GM03348 (cell line): ENCODE measurements around the gene RTN1.

Experiments
- DNase-seq: peaks from one replicate; pipeline ENCODE4 v3.0.0; 2012; ENCODE audit warnings: low spot score

RTN1 gene

DNA sequence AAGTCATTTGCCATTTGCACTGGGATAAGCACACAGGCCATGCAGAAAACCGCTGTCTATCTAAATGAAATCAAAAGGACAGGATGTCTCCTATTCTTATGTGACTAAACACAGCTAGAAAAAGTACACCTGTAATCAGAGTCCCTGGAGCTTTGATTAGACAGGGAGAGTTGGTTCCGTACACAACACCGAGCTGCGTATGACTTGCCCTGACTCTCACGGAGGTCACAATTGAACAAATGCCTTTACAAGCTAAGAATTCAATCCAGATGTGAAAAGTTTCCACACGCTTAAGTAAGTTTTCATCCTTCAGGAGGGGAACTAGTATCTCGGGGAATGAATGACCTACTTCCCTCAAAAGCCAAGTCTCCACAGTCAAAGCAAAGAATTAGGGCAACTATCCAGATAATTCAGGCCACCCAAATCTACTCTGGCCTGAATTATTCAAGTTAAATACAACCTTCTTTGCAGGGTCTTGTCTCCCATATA lies 67.5 kb downstream of the RTN1 start:
- no peak for DNase-seq

DNA sequence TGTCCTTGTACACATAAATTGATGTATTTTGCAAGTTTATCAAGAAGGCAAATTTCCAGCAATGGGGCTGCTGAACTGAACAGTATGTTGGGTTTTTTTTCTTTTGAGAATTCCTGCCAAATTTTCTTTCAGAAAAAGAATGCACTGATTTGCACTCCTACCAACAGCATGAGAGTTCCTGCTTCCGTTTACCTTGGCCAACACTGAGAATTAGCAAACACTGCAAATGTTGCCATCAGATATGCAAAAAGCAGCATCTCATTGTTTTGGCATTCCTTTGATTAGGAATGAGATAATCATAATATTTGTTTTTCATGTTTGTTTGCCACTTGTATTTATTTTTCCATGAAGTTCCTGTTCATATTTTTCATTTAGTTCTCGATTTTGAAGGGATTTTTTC lies 82.4 kb downstream of the RTN1 start:
- DNase-seq: no peak

DNA sequence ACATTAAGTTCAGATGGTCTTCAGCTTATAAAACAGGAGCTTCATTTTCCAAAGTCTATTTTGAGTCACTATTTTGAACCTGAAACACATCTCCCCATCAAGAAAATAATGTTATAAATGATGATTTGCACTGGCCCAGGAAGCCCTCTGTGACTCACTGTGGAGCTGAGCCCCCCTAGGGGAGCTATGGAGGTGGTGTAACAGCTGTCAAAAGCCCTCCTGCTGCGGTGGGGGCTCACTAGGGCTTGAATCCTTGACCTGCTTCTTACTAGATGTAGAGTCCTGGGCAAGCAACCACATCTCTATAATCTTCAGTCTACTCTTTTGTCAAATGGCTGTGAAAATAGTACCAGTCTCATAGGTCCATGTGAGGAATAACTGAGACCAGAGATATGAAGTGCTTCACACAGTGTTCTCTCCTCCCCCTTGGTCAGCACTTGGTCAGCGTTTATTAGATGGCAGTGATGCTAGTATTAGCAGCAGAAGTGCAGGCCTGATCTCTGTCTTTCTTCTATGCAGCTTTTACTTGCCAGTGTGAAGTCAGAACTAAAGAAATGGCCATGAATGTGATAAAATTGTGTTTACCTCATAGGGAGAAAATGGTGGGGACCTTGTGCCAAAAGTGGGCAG lies 83.4 kb downstream of the RTN1 start:
- no peak for DNase-seq

DNA sequence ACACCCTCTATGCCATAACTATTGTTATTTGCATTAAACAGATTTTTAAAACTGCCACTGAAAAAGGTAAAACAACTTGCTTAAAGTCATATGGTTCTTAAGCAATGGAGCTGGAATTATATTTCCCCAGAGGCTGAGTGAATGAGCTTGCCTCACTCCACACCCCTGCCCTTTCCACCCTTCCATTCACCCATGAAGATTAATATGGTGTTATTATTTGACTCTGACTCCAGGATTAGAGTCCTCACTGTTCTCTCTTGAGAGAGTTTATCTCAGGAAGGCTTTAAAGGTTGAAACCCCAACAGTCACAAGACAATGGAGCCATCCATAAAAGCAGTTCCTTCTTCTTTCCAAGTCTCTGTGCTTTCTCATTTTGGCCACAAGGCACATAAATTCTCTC lies 84.9 kb downstream of the RTN1 start:
- DNase-seq: no peak

DNA sequence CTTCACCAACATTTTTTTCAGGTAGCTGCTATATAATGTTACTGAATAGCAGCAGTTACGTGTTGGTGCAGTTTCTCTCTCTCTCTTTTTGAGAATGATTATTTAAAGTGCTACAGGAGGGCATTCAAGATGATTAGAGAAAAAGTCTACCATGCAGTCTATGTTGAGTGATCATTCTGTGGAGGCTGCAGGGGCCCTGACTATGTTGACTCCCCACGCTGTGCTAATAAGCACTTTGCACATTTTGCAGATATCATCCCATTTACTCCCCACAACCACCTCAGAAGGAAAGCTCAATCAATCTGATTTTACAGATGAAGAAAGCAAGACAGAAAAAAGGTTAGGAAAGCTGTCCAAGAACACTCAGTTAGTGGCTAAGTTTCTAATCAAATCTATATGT lies 87.8 kb downstream of the RTN1 start:
- DNase-seq: no peak

DNA sequence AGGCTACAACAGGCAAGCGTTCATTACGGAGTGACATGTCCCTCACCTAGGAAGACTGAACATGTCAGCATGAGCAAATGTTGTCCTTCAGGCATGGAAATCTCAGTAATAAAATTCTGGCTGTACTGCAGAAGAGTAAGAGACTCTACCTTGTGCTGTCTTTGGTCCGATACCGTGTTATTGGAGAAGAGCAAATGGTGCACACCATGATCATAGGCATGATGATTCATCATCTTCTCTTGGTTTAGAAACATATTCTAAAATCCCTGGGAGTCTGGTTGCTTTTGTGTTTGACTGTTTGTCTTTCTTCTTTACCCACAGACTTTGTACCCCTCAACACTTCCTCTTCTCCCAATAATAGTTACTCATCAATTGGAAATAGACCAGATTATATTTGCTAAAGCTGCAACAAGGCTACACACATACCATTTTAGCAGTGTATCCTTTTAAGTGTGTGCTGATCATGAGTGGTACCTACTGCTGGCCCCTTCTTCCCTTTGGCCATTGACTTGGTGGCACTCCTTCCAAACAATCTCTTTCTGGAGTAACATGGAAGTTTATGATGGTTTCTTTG lies 93.5 kb downstream of the RTN1 start:
- DNase-seq: no peak

DNA sequence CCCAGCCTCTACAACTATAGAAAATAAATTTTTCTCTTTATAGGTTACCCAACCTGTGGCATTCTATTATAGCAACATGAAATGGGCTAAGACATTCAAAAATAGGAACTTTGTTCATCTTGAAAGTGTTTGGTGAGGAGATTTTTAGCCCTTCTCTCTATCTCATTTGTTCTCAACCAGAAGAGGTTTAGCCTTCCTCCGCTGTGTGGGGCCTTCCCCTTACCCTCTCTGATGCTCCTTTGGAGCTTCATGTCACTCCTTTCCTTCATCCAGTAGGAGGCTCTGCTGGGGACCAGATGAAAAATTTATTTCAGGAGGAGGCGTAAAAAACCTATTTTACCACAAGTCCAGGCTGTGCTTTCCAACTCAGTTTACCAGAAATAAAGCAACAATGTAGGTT lies 94.1 kb downstream of the RTN1 start:
- DNase-seq: no peak

DNA sequence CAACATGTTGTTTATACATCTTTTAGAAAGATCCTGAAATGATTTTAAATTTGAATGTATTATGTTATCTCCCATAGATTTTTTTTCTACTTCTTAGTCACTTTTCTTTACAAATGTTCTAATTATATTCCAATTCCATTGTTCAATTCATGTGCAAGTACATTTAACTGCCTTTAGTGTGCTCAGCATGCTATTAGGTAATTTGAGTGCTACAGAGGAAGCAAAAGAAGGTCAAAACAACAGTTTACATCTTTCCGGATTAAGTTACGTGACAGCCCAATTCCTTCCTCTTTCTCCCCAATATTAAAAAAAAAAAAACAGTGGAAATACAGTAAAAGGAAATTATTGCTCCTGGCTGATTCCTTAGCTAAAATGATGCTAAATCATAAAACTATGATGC lies 98.3 kb downstream of the RTN1 start:
- DNase-seq: no peak

DNA sequence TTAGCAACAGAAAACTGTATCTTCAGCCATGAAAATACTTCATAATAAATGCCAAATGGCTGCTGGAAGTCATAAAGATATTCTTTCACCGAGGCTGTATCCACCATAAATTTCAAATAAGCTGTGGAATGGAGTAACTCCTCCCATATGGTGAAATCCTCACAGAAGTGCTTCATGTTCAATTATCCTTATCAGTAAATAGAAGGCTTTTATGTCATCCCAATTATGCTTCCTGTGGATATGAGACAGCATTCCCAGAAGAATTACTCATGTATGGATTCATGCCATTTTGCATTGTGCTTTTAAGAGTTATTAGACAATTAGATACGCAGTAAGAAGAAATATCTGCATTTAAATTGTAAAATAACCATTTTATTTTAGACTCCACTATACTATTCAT lies 99.0 kb downstream of the RTN1 start:
- DNase-seq: no peak

DNA sequence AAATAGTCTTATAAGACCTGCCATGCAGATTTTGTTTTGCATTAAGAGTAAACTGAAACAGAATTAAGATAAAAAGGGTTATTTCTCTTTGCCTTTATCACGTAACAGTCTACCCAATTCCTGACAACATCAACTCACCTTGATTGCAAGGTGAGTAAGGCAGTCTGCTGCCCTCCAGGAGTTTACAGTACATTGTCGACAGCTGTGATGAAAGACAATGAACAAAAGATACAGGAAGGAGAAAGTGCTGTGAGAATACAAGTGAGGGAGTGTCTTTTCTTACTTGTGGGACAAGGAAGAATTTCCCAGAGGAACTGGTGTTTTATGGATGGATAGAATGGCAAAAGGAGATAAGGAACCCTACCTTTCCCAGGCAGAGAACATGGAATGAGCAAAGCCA lies 101.0 kb downstream of the RTN1 start:
- DNase-seq: no peak

DNA sequence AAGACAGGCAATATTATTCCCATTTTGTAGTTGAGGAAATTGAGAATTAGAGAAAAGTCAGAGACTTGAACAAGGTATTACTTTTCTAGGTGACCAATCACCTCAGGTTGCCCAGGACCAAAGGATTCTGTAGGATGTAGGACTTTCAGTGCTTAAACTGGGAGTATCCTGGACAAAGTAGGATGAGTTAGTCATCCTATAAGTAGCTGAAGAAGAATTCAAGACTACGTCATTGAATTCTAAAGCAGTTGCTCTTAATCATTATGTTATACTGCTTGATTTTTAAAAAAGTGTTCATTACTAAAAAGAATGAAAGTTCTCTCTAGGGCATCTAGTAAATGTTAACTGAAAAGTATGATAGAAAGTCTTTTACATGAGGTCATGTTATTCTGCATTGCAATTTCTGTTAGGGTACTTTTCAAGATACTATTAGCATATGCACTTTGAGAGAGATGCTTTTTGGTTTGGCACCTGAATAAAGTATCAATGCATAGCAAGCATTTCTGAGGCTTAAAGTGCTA lies 101.7 kb downstream of the RTN1 start:
- no peak for DNase-seq

DNA sequence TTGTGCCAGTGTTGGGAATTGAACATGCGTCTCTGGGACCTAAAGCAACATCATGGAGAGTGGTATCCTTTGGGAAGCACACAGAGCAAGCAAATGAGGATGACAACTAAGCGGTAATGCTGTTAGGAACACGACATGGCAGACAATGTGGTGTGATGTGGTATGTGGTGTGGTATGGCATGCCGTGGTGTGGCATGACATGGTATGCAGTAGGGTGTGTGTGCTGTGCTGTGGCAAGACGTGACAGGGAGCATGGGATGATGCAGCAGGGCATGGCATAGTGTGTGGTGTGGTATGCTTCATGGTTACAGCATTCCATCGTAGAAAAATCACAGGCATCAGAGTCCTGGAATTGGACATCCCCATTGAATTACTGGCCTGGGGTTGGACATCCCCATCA lies 108.7 kb downstream of the RTN1 start:
- DNase-seq: no peak

DNA sequence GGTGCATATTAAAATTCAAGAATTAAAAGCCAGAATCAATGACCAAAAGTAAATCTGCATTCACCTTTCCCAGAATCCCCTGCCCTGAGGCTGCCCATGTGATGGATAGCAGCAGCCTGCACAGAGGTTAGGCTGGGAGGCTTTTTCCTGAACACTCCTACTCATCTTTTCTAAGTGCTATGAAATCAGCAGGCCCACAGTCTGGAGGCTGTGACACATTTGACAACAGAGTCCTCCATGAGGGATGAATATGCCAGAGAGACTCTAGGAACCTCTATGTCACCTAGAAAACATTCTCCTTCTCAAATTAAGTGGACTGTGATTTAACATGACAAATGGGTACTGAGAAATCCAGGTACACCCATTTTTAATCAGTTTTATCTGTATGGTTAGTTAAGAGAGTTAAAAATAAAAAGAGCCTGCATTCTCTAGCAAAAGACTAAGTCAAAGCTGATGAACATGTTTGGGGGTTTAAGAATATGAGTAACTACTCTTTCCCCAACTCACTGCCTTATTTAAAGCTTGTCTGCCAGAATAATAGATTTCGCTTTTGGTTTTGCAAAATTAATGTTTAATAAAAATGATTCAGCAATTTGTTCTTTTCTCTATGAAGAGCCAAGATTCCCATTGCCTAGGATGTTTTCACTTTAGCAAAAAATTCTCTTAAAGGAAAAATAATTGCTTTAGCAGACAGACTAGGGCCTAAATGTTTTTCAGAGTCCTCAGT lies 115.0 kb downstream of the RTN1 start:
- no peak for DNase-seq

DNA sequence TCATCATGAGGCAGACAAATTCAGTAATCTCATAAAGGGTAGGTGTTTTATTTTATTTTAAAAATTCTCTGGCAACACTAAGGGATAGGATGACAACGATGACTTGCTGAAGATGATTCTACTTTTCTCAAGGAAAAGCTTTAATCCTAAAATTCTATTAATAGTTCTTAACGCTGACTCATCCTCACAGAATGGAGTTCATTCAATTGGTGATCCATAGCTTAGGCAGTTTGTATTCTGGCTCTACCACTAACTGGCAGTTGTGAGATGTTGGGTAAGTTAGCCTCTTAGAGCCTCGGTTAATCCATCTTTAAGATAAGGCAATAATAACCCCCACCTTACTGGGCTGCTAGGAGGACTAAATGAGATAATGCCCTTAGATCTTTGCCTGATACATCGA lies 116.3 kb downstream of the RTN1 start:
- DNase-seq: no peak

DNA sequence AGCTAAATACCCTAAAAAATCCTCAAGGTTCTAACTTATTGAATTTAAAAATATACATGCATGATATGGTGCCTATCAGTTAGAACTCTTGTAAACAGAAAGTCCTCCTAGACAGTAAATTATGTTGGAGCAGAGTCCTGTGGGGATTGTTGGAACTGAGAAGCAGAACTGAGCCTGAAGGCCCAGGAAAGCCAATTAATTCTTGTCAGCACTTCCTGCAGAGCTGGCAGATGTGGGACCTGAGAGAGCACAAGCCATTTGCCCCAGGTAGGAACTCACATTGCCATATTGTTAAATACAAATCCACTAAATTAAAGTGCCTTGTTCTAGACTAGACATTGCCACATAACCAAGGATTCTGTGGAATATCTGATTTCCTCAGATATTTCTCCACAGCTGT lies 117.1 kb downstream of the RTN1 start:
- DNase-seq: no peak

DNA sequence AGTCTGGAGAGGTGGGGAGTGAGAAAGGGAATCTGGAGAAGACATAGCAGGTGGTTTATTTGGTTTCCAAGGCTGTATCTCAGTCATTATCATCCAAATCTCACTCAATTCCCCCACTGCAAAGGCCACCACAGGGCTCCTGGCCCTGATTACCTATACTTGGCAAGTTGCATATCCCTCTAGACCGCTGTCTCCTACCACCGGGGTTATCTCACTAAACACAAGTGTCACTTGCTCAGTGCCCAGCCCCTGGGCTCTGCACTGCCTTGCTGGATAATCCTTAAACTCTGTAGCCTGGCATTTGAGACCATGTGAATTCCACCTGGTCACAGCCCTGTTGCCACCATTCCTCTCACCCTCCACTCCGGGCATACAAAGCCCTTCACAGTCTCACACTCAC lies 119.0 kb downstream of the RTN1 start:
- DNase-seq: no peak

DNA sequence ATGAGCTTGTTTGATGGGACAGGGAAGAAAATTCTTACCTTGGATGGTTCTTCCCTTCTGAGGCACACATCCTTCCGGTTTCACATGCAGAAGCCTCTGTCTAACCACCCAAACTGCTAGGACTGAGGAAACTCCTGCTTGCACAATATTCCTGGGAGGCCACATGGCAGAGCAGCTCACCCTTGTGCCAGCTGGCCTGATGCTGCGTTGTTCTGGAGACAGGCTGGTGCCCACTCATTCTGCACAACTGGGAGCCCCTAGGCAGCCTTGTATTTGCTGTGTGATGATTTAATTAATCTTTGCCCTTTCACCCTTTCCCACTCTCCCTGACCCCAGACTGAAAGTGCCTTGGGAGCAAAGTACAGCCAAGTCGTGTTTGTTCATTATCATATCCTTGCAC lies 130.8 kb downstream of the RTN1 start:
- no peak for DNase-seq

DNA sequence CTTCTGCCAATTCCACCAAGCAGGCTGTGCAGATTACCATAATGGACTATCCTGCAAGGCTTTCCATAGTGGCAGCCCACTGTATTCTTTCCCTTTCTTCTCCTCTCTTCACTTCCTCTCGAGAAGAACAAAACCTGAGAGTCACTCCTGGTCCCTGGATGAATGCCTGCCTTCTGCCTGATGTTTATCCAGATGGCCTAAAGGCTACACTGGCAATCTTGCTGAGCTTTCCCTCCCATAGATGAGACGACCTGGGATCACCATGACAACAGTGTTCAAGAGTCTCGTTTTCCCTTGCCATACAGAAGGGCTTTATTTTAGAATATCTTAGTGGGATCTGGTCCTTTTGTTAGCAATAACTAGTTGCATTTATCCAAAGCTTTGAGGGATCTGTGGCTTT lies 142.3 kb downstream of the RTN1 start:
- no peak for DNase-seq

DNA sequence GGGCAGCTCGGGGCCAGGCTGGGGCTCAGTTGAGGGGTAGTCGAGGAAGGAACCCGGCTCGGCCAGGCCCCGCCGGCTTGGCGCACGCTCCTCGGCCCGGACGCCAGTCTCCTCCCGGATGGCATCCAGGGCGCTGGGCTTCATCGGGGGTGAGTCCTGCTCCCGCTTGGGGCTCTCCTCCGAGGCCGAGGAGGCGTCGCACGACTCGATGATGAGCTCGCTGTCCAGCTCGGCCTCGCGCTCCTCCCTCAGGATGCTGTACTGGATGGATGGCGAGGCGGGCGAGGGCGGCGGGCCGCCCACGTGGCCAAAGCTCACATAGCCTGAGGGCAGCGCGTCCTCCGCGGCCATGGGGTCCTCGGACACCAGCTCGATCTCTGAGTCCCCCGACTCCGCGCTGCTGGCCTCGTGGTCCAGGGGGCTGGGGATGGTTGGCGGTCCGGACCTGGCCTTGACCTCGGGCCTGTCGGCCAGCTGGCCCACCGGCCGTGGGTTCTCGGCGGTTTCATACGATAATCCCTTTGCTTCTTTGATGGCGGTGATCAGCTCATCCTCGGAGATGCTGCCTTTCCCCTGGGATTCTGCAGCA lies 143.4 kb downstream of the RTN1 start:
- DNase-seq: no peak

DNA sequence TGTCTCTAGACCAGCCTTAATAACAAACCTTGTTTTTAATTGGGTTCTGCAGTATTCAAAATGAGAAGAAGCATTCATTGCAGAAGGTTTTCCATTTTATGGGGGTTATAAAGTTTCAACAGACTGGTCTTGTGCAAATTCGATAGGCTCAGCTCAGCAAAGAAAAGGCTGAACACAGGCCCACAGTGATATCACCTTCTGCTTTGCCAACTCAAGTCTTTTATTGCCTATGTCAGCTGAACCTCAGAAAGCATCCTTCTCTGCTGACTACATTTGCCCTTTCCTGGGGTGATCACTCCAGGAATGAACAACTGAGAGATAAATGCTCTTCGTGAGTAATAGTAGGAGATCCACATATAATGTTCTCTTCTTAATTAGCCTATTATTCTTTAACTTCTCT lies 159.5 kb downstream of the RTN1 start:
- DNase-seq: no peak

DNA sequence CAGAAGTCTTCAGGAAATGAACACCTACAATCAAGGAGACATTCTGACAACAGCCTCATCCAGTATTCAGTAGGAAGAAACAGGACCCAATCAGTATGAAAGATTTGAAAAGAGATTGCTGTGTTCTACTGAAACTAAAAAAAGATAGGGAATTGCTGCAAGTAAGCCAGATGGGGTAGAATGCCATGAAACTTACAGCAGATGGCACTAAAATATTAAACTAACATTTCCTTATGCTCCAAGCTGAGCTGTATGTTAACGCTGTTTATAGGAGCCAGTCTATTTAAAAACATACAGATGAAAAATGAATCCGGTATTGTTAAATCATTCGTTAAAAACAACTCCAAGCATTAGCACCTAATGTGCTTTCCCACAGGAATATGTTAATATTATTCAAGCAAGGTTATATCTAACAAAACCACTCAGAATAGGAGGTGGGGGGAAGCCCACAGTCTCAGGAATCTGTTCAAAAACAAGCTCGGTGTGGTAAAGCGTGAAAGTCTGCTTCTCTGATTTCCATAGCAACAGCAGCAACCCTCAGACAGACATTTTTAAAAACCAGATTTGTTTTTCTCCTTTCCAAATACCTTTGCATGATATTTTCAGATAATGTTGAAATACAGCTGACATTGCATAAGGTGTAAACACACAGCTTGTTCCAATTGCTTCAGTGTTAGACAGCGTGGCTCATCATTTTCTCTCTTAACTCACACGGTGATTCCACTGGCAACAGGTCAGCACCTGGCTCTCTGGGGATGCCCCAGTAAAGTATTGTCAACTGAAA lies 162.6 kb downstream of the RTN1 start:
- no peak for DNase-seq

DNA sequence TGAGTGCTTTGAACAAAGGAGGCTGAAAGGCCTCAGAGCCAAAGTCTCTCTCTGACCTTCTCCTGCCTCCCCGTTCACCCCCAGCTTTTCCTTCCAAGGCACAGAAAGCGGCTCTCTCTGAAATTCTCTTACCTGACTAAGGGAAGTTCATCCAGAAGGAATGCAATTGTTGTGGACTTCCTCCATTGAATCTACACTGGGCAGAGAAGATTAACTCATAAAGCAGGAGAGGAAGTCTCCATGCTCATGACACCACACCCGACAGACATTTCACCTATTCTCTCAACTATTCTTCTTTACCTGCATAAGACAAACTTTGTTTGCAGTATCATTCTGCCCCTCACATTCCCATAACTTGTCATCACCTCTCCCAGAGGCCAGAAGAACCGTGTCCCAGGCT lies 164.7 kb downstream of the RTN1 start:
- no peak for DNase-seq
